HG03354 (cell line): Measurements from ENCODE around the gene GBX1.

Experiments used
- ATAC-seq: cut with Tn5 transposase; IDR thresholded peaks from one replicate; pipeline ENCODE4 v1.9.1; 2021; ENCODE audit warnings: mild to moderate bottlenecking; ENCODE audit not compliant: unreplicated experiment, poor library complexity, severe bottlenecking

Gene GBX1

DNA sequence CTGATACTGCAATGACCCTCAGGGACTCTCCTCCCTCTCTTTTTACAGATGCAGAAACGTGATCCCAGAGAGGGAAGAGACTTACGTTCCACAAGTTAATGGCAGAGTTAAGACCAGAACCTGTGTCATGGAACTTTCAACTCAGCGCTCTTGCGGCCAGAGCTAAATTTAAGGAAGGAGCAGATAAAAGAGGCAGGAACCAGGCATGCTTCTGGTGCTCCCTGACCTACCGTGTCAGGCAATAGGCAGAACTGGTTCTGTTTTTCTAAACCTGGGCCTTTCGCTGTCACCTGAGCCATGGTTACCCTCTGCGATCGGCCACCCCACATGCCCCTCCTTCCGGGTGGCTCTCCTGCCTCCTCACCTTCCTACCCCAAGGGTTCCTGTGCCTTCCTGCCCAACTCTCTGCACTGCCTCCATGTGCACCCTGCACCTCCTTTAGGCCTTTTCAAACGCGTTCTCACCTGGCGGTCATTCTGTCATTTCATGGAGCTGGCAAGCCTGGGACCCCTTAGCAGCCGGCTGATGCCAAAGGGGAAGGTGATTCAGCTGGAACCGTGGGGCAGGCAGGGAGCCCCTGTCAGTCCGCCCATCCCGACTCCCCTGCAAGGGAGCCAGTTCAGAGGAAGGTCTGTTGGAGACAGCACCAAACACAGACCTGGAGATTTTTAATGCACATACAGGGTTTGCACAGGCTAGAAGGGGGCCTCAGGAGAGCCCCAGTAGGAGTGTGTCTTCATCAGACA is 7.7 kb upstream of the GBX1 start:
- no peak for ATAC-seq

DNA sequence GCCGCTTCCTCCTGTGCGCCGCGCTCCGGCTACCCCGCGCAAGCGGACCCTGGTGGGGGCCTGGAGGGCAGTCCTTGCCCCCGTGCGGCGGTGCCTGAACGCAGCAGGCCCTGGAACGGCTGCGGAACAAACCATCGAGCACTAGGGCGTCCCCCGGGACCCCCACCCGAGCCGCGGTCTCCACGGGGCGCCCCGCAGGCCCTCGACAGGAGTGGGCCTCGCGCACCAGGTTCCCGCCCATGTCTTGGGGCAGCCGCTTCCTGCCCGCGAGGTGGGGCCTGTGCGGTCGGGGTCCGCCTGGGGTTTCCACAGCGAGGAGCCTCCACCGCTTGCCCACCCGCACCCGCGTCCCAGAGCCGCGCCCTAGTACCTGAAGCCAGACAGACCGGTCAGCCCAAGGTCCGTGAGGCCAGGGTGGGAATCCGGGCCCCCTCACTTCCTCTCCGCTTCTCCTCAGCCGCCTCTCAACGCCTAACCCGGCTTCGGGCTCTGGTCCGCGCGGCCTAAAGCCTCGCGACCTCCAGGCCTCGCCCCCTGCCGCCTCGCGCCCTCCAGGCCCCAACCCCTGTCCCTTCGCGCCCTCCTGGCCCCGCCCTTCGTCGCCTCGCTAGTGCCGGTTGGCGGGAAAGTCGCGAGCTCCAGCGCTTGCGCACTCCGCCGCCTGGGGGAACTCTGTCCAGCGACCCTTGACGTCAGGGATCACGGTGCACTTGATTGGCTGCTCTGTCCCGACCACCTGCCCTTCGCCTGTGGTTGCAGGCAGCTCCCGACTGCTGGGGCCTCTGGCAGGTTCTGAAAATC is 7.0 kb upstream of the GBX1 start:
- no peak for ATAC-seq

DNA sequence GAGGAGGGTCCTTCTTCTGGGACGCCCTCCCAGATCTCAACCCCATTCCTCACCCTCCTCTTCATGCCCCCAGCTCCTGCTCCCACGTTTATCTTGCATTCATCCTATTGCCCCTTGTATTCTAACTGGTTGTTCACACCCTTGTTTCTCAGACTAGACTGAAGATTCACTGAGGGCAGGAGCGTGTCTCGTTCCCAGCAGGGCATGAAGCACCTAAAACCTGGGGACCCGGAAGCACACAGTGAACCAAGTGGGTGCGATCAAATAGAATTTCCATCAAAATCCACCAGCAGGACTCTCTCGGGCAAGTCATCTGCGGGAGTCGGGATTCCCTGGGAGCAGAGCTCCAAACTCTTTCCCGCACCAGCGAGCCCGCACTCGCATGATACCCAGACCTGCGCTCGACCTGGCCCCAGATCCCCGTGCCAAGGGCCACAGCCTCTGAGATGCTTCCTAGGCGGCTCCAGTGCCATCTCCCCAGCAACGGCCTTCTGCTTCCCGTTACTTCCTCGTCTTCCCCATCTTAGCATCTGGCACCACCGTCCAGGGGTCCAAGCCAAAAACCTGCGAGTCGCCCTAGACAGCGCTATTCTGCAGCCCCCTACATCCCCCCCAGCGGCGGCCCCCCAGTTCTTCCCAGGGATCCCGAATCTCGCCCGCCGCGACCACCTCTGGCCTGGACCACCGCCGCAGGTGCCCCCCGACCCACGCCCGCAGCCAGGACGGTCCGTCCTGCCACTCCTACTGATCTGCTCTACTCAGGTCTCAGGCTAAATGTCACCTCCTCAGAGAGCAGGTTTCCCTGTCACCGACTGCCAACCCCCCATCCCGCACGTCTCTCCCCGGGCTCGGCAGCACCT is 6.1 kb upstream of the GBX1 start:
- ATAC-seq = no peak

DNA sequence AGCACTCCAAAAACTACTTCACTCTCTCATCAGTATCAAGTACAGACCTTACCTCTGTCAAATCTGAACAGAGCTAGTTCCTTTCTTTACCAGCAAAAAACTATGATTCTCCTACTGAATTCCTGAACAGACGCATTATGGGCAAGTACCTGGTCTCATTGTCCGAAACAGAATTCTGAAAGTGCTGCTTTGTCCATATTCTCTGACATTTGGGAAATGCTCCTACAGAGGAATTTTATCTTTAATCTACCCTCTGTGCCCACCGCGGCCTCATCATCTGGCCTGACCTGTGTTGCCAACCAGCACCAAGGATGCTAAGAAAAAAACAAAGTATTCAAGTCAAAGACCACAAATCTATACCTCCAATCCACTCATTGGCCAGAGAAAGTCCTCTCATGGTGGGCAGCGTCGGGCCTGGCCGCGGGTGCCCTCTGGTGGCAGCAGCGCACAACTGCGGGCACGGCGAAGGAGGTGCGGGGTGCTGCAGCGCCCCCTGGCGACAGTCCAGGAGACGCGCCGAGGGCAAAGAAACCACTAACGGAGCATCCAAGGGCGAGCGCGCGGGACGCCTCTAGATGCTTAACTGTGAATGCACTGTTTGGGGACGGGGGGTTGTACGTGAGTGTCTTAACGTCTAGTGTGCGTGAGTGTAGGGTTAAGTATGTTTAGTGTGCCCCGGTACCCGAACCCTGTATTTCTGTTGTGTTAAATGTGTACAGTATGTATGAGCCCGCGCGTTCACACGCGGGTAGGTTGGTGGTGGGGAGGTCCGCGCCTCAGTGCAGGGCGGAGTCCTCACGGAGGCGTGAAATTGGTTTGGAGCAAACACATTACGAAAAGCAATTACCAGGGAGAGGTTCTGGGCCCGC is 5.0 kb upstream of the GBX1 start:
- ATAC-seq = peak; percentile 71

DNA sequence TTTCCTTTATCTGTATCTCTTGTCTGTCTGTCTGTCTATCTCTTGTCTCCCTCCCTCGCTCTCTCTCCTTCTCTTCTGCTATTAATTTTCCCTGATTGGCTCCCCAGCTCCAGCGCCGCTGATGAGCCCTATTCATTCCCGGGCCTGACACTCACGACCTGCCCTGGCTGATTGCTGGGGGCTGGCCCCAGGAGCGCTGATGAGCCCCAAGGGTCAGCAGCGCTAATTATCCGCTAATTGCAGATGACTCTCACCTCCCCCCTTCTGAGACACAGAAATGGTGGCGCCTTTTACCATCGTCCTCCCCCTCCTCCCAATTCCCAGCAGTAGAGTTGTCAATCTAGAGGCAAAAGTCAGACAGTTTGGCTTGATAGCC is 1.3 kb upstream of the GBX1 start:
- no peak for ATAC-seq

DNA sequence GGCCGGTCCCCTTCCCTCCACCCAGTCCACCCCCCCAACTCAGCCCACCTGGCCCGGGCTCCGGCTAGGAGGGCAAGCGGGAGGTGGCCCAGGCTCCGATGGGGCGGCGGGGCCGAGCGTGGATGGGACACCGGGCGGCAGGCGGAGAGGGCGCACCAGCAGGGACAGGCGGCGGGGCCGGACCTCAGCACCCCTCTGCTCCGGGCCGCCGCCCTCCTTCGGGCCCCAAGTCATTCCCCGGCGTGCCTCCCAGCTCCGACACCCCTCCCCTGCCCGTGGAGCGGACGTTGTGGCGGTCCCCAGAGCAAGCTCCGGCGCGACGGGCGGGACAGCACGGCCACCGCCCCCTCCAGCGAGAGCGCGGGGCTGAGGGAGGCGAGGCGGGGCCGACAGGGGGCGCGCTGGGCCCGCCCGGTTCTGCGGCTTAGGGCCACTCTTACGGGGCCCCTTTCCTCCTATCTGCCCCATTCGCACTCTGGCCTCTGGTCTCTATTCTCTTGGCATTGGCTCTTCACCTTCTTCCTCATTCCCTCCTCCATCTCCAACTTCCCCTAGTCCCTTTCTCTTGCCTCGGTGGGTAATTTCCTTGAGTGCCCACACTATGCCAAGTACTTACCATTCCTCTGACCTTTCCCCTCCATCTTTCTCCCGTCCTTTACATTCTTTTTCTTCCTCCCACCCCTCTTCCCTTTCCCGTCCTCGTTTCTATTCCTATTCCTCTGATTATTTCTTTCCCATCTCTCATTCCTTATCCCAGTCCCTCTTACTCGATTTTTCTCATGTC is 701 bp upstream of the GBX1 start:
- peak; percentile 52 for ATAC-seq

DNA sequence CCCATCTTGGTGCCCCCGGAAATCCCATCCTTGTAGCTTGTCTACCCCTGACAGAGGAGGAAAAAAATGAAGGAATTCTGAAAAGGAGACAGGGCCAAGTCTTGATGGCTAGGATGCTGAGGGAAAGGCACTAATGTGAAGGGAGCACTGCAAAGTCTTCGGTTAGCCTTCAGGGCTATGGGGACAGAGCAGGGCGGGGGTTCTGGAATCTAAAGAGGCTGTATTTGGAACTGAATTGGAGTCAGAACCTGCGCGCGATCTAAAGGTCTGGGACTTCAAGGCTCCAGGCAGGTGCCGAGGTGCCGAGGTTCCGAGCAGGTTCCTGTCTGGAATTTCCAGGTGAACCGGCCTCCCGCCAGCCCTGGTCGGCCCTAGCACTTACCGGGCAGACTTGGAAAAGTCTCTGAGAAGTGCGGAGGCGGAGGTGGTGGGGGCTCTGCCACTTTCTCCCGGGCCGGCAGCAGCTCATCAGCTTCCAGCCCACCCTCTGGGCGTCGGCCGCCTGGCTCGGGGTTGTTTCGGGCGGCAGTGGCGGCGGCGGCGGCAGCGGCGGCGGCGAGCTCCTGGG is 781 bp downstream of the GBX1 start:
- ATAC-seq = no peak

DNA sequence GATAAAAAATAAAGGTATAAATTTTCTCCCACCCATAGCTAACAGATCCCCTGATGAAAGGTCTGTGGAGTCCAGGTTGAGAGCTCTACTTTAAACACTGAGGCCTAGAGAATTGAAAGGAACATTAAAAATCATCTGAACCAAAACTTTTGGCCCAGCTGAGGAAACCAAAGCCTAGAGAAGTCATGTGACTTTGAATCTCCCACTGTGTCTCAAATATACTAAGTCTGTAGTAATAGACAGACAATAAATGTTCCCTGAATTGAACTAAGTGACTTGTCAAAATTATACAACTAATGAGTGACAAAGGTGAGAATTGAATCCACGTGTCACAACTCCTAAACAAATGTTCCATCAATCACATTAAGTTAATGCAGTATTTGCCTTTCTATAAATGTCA is 5.7 kb downstream of the GBX1 start:
- no peak for ATAC-seq

DNA sequence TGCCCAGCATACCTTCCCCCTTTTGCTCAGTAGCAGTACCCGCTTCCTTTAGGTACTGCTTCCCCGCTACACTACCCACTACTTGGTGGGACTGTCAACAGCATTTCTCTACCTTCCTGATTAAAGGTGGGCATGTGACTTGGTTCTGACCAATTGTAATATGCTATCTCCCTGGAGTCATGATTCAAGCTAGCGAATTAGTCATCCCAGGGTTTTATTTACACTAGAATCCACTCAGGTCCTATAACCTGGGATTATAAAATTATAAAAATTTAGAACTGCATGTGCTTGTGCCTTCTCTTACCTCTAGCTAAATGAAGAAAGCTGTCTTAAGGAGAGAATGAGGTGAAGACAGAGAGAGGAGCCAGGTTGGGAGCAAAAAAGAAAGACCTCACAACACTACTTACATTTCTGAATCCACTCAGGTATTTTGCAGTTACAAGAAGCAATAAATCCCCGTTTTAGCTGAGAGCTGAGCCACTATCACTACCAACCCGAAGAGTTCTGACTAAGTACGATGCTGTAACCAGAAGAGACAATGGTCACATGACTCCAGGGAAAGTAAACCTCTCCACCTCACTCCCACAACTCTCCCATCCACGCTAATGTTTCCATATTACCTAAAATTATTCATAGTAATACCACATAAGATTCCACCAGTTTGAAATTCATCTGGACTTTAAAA is 9.7 kb downstream of the GBX1 start:
- ATAC-seq = no peak

DNA sequence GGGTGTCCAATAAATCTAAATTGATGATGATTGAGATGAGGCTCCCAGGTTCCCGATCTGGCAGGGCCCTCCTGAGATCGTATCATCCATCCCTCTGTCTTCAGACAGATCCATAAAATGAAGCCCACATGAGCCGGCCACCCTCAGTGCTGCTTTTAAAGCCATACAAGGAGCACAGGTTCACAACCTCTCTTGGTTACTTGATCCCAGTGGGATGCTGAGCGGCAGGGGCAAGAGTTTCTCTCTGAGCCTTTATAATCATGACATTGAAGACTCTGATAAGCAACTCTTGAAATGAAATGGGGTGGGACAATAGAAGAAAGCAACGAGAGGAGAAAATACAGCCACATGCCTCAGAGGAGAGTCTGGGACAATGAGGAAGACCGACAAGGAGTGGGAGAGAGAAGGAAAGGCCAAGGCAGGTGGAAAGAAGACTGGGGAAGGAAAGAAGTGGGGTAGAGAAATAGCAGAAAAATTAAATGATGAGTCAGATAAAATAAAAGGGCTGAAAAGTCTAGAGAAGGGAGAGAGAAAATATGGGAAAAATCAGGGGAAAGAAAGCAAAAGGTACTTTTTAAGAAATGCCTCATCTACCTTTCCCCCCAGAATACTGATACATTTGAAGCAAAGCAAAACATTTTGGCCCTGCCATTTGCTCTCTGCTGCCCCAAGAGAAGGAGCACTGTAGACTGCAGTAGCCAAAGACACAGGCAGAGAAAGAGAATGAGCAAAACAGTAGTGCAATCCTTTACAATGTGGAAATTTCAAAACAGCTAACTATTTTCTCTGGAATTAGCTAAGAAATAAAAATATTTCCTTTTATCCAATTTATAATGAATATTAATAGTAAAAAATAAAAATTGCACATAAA is 14.6 kb downstream of the GBX1 start:
- ATAC-seq = no peak

DNA sequence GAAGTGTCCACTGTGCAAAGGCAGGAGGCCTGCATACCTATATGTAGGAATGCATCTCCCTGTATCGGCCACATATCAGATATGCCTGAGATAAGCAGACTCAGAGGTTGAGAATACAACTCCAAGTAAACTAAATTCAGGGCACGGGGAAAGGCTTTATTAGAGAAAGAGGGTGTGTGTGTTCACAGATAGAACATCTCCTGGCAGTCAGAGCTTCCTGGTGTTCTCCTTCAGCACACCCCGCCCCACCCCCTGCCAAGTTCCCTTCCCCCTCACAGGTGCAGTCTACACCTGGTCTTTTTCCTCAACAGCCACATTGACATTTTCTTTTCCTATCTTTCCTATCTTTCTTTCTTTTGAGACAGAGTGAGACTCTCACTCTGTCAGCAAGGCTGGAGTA is 17.1 kb downstream of the GBX1 start:
- no peak for ATAC-seq

DNA sequence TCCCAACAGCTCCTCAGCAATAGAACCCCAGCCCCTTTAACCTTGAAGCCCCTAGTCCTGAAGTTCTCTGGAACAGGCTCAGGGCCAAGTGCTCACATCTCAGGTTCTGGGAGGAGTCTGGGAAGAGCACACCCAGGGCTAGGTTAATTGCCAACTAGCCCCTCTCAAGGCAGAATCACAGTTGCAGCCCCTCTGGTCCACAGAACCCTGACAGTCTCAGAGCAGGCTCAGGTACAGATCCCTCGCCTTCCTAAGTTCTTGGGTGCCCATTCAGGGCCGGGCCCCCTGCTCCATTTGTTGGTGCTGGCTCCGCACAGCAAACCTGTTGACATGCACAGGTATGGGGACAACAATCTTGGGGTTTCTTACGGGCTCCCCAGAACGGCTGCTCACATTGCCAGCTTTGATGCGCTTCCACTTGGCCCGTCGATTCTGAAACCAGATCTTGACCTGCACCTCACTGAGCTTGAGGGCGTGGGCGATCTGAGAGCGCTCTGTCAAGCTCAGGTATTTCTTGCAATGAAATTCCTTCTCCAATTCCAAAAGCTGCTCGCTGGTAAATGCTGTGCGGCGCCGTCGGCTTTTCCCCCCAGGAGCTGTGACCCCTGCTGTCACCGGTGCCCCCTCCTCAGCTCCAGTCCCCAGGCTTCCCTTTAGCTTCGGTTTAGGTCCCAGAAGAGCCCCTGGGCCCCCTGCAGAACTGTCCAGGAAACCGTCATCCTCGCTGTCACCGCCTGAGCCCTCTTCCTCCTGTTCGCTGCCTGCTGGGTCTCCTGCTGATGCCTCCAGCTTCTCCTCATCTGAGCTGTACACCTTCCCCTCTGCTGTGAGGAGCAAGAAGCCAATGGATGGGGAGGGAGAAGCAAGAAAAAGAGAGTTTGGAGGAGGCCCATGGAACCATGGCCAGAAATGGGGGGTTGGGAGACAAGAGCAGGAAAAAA is 18.9 kb downstream of the GBX1 start:
- no peak for ATAC-seq

DNA sequence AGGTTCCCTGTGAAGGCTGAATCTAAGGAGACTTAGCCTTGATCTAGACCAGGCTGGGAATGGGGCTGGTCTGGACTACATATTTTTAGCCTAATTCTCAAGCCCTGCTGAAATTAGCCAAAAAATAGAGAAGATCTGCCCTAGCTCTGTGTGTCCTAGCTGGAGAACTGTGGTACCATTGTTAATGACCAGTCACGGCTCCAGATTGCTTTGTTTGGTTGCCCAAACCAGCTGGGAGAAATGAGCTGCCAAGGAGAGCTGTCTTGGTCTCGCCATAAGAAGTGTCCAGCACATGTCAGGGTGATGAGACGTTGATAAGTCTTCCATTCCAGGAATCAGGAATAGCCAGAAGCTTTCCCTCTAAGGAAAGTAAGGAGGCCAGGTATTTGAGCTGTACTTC is 20.7 kb downstream of the GBX1 start:
- no peak for ATAC-seq

DNA sequence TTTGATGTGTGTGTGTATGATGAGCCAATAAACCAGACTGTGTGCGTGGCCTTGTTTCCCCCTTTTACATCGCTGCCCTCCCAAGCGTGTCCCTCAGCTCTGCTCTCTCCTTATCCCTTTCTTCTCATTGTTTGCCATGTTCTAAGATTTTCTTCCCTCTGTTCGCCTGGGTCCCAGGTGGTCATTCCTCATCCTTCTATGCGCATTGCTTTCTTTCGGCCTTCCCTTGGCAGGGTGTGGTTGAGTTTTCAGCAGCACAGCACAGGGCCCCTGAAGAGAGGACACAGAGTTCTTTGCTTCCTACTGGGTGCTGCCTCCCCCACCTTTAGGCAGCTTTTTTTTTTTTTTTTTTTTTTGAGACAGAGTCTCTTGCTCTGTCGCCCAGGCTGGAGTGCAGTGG is 23.1 kb downstream of the GBX1 start:
- no peak for ATAC-seq

DNA sequence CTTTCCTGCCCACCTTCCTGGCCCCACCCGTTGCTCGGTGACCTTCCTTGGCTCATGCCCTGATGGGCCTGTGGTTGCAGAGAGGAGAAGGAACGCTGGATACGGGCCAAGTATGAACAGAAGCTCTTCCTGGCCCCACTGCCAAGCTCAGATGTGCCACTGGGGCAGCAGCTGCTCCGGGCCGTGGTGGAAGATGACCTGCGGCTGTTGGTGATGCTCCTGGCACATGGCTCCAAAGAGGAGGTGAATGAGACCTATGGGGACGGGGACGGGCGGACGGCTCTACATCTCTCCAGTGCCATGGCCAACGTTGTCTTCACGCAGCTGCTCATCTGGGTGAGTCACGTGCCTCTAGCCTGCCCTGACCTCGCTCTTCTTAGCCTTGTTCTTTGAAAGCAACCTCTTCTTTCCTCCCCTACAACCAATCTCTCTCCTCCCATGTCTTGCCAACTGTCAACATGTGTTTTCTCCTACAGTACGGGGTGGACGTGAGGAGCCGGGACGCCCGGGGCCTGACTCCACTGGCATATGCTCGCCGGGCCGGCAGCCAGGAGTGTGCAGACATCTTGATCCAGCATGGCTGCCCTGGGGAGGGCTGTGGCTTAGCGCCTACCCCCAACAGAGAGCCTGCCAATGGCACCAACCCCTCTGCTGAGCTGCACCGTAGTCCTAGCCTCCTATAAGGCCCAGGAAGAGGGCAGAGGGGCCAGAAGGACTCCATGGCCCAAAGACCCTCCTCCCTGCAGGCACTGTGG is 24.1 kb downstream of the GBX1 start:
- no peak for ATAC-seq
